Measurements from ENCODE around the gene B4GALT1. TPM values are rescaled to one million over a fixed set of nuclear protein-coding genes. Genes with fewer than 3 reads are reported as not detected.
A peak's percentile ranks its signal among the peaks of the same experiment; 100 is the strongest.

Gene B4GALT1
- total RNA-seq, 1 donor from 2014 or later, result 37.1 TPM

DNA sequence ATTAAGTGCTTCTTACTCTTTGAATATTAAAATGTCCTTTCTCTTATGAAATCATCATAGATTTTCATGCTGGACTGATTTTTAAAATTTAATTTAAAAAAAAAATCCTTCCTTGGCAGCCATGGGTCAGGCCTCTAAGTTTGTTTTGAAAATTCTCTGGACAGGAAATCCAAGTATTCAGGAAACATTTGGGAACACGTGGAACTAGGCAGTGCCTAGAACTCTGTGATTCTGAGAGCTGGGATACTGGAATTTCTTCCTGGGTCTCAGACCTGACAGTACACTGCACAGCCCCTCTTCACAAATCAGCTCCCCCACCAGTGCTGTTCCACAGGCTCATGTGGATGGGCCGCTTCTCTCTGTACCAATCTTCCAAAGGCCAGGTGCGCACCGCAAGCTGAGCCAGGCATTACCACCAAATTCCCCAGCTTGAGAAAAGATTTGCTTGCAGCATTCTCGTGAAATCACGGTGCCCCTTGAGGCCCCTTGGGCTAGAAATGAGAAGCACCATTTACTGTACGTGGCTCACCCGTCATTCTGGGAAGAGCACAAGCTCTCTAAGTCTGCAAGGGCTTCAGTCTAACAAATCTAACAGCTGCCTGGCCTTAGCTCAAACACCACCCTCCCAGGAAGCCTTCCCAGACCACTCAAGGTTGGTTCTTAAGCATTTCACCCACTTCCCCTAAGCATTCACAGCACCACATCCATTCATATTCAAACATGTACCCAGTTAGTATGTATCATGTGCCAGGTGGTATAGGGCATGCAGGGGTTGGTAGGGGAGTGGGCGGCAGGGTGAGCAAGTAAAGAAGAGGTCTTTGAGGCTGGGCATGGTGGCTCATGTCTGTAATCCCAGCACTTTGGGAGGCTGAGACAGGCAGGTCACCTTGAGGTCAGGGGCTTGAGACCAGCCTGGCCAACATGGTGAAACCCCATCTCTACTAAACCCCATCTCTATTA, 26.5 kb downstream of the B4GALT1 start:
- H3K9me3 ChIP-seq (replicated peaks), result no peaks in the 10 kb centered on the region
- TF ChIP-seq, protein P1, sequence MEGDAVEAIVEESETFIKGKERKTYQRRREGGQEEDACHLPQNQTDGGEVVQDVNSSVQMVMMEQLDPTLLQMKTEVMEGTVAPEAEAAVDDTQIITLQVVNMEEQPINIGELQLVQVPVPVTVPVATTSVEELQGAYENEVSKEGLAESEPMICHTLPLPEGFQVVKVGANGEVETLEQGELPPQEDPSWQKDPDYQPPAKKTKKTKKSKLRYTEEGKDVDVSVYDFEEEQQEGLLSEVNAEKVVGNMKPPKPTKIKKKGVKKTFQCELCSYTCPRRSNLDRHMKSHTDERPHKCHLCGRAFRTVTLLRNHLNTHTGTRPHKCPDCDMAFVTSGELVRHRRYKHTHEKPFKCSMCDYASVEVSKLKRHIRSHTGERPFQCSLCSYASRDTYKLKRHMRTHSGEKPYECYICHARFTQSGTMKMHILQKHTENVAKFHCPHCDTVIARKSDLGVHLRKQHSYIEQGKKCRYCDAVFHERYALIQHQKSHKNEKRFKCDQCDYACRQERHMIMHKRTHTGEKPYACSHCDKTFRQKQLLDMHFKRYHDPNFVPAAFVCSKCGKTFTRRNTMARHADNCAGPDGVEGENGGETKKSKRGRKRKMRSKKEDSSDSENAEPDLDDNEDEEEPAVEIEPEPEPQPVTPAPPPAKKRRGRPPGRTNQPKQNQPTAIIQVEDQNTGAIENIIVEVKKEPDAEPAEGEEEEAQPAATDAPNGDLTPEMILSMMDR (IDR thresholded peaks at IDR 0.05; ENCODE audit: borderline replicate concordance), result no peak
- H3K27ac ChIP-seq (replicated peaks), result peak overlapping the region; percentile 87
- peak overlapping the region; percentile 29 for H3K4me3 ChIP-seq
- intact Hi-C loops (cut with micrococcal nuclease), result no loop called here
- H3K27me3 ChIP-seq (ENCODE audit: low read depth), result no peaks in the 10 kb centered on the region
- DNase-seq, result no peak
- no peaks in the 10 kb centered on the region for H3K36me3 ChIP-seq
- peaks cover 100% of the 10 kb centered on the region for H3K4me1 ChIP-seq

DNA sequence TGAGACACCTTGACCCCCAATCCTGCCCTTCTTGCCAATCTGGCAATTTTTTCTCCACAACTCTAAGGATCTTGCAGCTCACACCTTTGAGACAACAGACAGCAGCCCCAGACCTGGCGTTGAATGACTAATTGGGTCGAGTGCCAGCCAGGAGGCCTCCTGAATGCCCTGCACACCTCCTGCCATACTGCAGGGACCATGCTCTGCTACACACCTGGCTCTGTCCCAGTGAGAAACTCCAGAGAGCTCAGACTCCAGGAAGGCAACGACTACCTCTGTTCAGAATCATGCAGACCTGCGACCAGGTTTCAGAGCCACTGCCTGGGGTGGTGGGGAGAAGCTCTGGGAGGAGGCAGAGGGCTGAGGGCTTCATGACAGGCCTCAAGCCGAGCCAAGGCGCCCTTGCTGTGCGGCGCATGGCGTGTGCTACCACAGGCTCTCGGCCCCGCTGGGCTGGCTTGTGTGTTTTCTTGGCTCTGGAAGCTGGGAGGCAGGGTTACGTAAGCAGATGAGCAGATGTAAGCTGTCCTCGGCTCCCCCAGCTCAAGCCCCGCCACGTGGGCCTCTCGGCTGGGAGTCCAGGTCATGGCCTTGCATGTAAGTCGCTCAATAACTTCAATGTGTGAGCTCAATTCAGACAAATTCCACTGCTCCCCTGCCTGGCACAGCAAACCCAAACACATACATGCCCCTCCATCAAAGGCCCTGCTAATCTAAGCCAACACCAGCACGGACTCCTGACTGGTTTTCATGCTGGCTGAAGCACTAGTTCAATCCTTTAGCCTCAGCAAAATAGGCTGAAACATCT, 27.5 kb downstream of the B4GALT1 start:
- H3K36me3 ChIP-seq, result peaks cover under 1% of the 10 kb centered on the region
- TF ChIP-seq, protein P1 (IDR thresholded peaks at IDR 0.05; ENCODE audit: borderline replicate concordance), result no peak
- peak overlapping the region; percentile 87 for H3K27ac ChIP-seq (replicated peaks)
- peaks cover 100% of the 10 kb centered on the region for H3K4me1 ChIP-seq
- H3K27me3 ChIP-seq (ENCODE audit: low read depth), result no peaks in the 10 kb centered on the region
- intact Hi-C loops (cut with micrococcal nuclease), result no loop called here
- peak; percentile 87 for DNase-seq
- H3K9me3 ChIP-seq (replicated peaks), result no peaks in the 10 kb centered on the region
- peak overlapping the region; percentile 16 for H3K4me3 ChIP-seq

DNA sequence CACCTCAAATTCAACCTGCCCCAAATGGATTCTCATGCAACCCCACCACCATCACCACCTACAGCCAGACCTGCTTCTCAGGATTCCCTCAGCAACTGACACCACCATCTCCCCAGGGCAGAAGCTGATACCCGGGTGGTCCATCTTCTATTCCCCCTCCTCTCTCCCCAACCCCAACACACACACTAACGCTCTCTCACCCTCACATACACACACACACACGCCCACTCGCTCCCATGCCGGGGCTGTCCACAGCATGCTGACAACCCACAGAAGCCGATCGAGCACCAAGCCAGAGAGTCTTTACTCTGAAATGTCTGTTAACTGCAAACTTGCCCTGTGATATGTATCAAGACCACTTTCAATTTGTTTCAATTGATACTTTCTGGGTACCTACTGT, 28.4 kb downstream of the B4GALT1 start:
- DNase-seq, result no peak
- intact Hi-C loops (cut with micrococcal nuclease), result no loop called here
- H3K27me3 ChIP-seq (ENCODE audit: low read depth), result no peaks in the 10 kb centered on the region
- H3K9me3 ChIP-seq (replicated peaks), result no peaks in the 10 kb centered on the region
- H3K4me1 ChIP-seq, result peaks cover 100% of the 10 kb centered on the region
- H3K36me3 ChIP-seq, result peaks cover 9% of the 10 kb centered on the region
- H3K27ac ChIP-seq (replicated peaks), result peak overlapping the region; percentile 87
- no peak overlapping the region for H3K4me3 ChIP-seq
- TF ChIP-seq, protein P1 (IDR thresholded peaks at IDR 0.05; ENCODE audit: borderline replicate concordance), result no peak

DNA sequence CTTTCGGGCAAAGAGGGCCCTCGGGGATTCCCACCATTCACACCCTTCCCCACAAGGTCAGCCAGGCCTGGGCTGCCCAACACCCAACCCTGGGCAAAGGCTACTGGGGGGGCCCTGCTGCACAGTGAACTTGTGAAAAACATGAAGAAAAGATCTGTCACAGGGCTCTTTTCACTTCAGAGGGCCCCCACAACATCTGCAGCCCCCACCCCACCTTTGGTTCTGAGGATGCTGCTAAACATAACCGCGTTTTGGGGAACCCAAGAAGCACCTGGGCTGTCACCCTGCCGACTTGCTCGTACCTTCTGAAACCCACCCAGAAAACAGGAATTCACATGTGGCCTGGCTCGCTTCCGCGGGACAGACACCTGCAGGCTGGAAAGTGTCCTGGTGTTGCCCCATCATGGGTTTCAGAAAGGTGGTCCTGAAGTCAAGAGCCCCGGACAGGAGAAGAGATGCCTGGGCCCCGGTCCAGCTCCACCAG, 29.3 kb downstream of the B4GALT1 start:
- no peaks in the 10 kb centered on the region for H3K27me3 ChIP-seq (ENCODE audit: low read depth)
- H3K9me3 ChIP-seq (replicated peaks), result no peaks in the 10 kb centered on the region
- peaks cover 19% of the 10 kb centered on the region for H3K36me3 ChIP-seq
- no peak overlapping the region for H3K4me3 ChIP-seq
- H3K27ac ChIP-seq (replicated peaks), result peak overlapping the region; percentile 87
- no peak for DNase-seq
- H3K4me1 ChIP-seq, result peaks cover 100% of the 10 kb centered on the region
- intact Hi-C loops (cut with micrococcal nuclease), result no loop called here
- TF ChIP-seq, protein P1 (IDR thresholded peaks at IDR 0.05; ENCODE audit: borderline replicate concordance), result no peak

Measured in left ventricle myocardium inferior (tissue), 1 donor.